Measurements from ENCODE around the gene EEF2KMT. TPM values are rescaled to one million over a fixed set of nuclear protein-coding genes. Genes with fewer than 3 reads are reported as not detected.

The EEF2KMT gene
- total and polyA plus RNA-seq, 2 of the 13 experiments (the other 11 are each of a cell fraction or from before 2014, with no cell fraction given), result 10.7 to 26.9 TPM

GRCh38 chr16:5071681-5072333 is 25.8 kb downstream of the EEF2KMT start, which contains the start of gene ALG1 (continued):
- no peak for TF ChIP-seq CREB1 (IDR thresholded peaks at IDR 0.05)
- no peak for TF ChIP-seq CREB1 (CRISPR knock-in tag; IDR thresholded peaks at IDR 0.05)
- peak; percentile 93 for TF ChIP-seq SALL1 (CRISPR knock-in tag; IDR thresholded peaks at IDR 0.05)
- peak; percentile 69; the same call in 1 of the 2 replicates for TF ChIP-seq ZNF839 (CRISPR knock-in tag; IDR thresholded peaks at IDR 0.05; ENCODE audit: borderline replicate concordance)
- no peak for TF ChIP-seq SRSF4 (IDR thresholded peaks at IDR 0.05; ENCODE audit: low read depth, low read length, poor library complexity, severe bottlenecking)
- TF ChIP-seq ZNF234 (CRISPR knock-in tag; conservative IDR thresholded peaks at IDR 0.05), result 0 out of 2 replicates have a peak, but pooled peaks have one; percentile 27
- no peak for TF ChIP-seq AHDC1 (CRISPR knock-in tag; IDR thresholded peaks at IDR 0.05; ENCODE audit: borderline replicate concordance)
- TF ChIP-seq KDM5A (IDR thresholded peaks at IDR 0.05; ENCODE audit: borderline replicate concordance, low read length), result peak; percentile 98
- TF ChIP-seq TIGD3 (CRISPR knock-in tag; IDR thresholded peaks at IDR 0.05; ENCODE audit: borderline replicate concordance), result no peak
- peak; percentile 93 for TF ChIP-seq ZNF256 (CRISPR knock-in tag; conservative IDR thresholded peaks at IDR 0.05)
- TF ChIP-seq ARNTL (CRISPR knock-in tag; IDR thresholded peaks at IDR 0.05), result no peak
- TF ChIP-seq RXRB (CRISPR knock-in tag; IDR thresholded peaks at IDR 0.05; ENCODE audit: borderline replicate concordance), result peak; percentile 74
- TF ChIP-seq SIX1 (CRISPR knock-in tag; IDR thresholded peaks at IDR 0.05; ENCODE audit: borderline replicate concordance), result peak; percentile 60
- peak; percentile 77 for TF ChIP-seq LCORL (IDR thresholded peaks at IDR 0.05)
- peak; percentile 86; the same call in 1 of the 2 replicates for TF ChIP-seq LCORL (CRISPR knock-in tag; IDR thresholded peaks at IDR 0.05)
- peak; percentile 2 for TF ChIP-seq SKI (IDR thresholded peaks at IDR 0.05; ENCODE audit: partially characterized antibody)
- peak; percentile 91; the same call in 1 of the 2 replicates for TF ChIP-seq ZNF232 (CRISPR knock-in tag; IDR thresholded peaks at IDR 0.05; ENCODE audit: borderline replicate concordance)
- peak; percentile 87 for TF ChIP-seq FLYWCH1 (CRISPR knock-in tag; IDR thresholded peaks at IDR 0.05)
- peak; percentile 39 for TF ChIP-seq ZSCAN5A (CRISPR knock-in tag; IDR thresholded peaks at IDR 0.05; ENCODE audit: borderline replicate concordance)
- peak; percentile 78; the same call in 1 of the 2 replicates for TF ChIP-seq TBP (CRISPR knock-in tag; IDR thresholded peaks at IDR 0.05)
- TF ChIP-seq SRSF9 (IDR thresholded peaks at IDR 0.05; ENCODE audit: borderline replicate concordance, insufficient read depth, low read depth, low read length, poor library complexity, severe bottlenecking), result no peak
- TF ChIP-seq ZNF761 (CRISPR knock-in tag; conservative IDR thresholded peaks at IDR 0.05), result no peak
- TF ChIP-seq ZNF605 (CRISPR knock-in tag; IDR thresholded peaks at IDR 0.05), result peak; percentile 96
